Right renal cortex interstitium (tissue), 3 donors: ENCODE data around the gene ENTPD7. TPM values are rescaled to one million over a fixed set of nuclear protein-coding genes. Genes with fewer than 3 reads are reported as not detected.

Source experiments
- DNase-seq, 3 donors: peaks; one replicate each; pipeline ENCODE4 v3.0.0-alpha.2; 2013; ENCODE audit warnings: low read depth in 3 of 3, low spot score in 2 of 3
- polyA plus RNA-seq, 3 donors: library from polyadenylated mRNA; unstranded; fragments of 120-200 nt; gene quantifications; one replicate each; pipeline ENCODE4 v1.2.1, GENCODE V29; 2013; ENCODE audit not compliant: insufficient read length in 3 of 3

Gene ENTPD7
- polyA plus RNA-seq, 3 donors: 19.6 to 21.0 (median 20.6) TPM

- no peak for DNase-seq
Observed at GRCh38 chr10:99647601-99648151, 11.6 kb upstream of the ENTPD7 start.

GRCh38 chr10:99648717-99649116 lies 10.6 kb upstream of the ENTPD7 start:
- no peak for DNase-seq

DNA sequence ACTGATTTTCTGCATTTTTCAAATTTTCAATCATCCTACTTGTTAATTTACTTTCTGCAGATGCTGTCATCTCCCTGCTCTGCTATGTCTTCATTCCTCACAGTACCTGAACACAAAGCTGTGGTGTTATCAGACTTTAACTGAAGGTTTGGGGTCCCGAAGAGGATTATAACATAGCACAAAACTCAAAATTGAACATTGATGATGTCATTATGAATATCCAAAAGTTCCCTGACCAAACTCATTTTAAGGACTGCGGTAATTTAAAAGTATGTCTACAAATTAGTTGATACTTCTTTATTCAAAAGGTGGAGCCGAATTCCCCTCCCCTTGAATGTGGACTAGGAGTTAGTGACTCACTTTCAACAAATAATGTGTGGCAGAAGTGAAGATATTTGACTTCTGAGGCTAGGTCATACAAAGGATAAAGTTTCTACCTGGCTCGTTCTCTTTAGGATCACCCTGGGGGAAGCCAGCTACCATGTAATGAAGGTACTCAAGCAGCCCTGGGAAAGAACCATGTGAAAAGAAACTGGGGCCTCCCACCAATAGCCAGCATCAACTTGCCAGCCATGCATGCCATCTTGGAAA lies 6.4 kb upstream of the ENTPD7 start:
- DNase-seq: no peak

- DNase-seq: no peak
Observed at GRCh38 chr10:99654390-99655175, 4.7 kb upstream of the ENTPD7 start.

DNA sequence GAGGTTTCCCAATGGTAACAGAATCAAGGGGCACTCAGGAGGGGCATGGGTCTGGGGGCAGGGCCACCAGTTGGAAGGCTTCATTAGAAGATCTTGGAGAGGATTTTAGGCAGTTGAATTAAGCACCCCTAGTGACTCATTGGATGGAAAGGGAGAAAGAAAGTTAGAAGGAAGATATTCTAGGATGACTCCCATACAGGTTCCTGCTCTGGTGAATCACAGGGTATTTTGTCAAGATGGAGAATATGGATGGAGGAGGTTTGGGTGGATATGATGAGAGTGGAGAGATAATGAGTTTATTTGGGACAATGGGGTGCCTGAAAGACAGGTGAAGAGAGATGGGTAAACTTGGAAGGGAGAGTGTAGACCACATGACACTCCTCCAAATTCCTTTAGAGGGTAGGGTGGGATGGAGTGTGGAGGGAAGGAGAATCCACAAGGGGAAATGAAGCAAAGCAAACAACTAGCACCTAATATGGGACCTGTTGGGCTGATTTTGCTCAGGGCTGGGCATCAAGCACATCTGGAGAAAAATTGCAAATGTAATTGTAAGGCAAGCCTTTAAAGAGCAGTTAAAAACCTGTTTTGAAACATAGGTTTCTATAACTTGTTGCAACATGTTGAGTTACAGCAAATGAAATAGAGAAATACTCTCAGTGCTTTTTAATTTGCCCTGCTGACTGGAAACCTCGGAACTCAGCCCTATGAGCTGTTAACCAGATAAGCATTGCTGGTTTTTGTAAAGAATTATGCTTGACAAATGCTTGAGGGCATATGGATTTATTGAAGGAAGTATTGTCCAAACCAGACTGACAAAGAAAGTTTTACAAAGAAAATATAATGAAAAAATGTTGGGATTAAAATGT lies 2.9 kb upstream of the ENTPD7 start:
- no peak for DNase-seq

GRCh38 chr10:99658622-99659030 lies 683 bp upstream of the ENTPD7 start:
- DNase-seq: no peak

- DNase-seq: no peak
Observed at GRCh38 chr10:99659868-99660366, 608 bp downstream of the ENTPD7 start.

DNA sequence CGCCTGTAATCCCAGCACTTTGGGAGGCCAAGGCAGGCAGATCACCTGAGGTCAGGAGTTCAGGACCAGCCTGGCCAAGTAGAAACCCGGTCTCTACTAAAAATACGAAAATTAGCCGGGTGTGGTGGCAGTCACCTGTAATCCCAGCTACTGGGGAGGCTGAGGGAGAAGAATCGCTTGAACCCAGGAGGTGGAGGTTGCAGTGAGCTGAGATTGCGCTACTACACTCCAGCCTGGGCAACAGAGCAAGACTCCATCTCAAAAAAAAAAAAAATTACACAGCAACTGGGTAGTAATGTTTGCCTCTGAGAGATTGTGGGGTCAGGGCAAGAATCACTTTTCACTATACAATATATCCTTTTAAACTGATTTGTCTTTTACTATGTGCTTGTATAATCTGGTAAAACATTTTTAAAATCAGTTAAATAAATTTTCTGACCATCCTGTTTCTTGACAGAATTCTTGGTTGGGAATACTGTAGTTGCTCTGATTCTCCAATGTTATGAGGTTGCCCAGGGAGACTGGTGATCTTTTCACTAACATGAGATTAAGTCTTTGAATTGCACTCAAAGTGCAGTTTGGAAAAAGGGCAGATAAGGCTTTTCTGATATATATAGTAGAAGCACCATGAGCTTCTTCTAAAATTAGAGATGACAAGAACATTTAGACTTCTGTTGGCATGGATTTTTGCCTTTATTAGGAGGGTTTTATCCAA lies 1.5 kb downstream of the ENTPD7 start:
- DNase-seq: no peak

- no peak for DNase-seq
Observed at GRCh38 chr10:99661377-99661763, 2.1 kb downstream of the ENTPD7 start.

DNA sequence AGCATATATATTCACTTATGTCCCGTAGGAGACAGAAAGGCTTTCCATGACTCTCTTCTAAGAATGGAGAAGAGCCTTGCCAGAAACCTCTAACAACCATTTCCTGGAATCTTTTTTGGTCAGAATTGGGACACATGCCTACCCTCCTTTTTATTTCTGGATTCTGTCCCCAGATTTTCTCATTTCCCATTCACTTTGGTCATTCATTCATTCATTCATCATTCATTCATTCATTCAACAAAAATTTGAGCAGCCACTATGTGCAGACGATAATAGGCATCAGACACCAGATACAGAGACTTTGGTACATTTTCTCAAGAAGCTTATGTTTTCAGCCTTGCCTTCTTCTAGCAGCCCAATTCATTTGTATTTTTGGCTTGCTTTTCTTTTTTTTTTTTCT lies 6.0 kb downstream of the ENTPD7 start:
- DNase-seq: no peak

- DNase-seq: no peak
Observed at GRCh38 chr10:99667108-99667751, 7.9 kb downstream of the ENTPD7 start.

DNA sequence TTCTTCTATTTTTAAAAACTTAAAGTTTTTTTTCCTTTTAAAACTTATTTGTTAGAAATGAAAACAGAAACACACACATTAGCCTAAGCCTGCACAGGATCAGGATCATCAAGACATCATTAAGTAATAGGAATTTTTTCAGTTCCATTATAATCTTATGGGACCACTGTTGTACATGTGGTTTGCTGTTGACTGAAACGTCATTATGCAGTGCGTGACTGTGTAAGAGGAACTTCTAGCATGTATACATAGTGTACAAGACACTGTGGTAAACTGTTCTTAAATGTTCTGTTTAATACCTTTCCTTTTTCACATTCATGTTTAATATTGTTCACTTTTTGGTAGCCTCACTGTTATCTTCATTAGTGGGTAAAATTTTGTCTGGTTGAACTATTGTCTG lies 12.1 kb downstream of the ENTPD7 start:
- no peak for DNase-seq

DNA sequence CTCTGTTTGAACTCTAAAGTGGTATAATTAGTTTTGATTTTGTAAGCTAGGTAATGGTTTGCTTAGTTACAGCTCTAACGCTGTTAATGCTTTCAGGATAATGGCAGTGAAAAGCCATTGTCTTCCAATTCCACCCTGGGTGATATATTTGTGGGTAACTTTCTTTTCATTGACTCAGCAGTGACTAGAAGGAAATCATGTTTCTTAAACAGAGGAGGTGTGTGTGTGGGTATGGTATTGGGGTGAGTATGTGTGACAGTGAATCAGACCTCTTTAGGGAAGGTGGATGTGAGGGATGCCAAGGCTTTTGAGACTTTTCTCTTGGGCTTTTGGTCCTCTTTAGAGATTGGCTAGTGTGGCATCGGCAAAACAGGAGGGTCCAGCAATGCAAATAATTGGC lies 13.6 kb downstream of the ENTPD7 start:
- DNase-seq: no peak

GRCh38 chr10:99673492-99673891 lies 14.2 kb downstream of the ENTPD7 start:
- DNase-seq: no peak

GRCh38 chr10:99674762-99675161 lies 15.5 kb downstream of the ENTPD7 start:
- no peak for DNase-seq

- no peak for DNase-seq
Observed at GRCh38 chr10:99676426-99676825, 17.1 kb downstream of the ENTPD7 start.

DNA sequence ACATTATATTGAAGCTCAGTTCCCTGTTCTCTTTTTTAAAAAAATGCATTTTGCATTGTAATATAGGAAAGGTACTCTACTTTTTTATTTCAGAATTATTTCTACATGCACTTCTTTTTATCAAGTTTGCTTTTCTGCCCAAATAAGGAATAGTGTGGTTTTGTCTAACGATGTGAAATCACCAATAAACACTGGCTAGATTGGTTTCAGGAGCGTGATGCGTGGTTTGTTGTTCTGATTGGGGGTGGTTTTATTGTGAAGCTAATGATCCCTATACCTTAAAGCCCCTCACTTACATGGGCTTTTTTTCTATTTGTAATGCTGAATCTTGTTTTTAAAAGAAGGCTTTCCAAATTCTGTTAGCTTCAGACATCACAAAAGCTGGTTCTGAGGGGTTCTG lies 17.6 kb downstream of the ENTPD7 start:
- no peak for DNase-seq

GRCh38 chr10:99678921-99679320 lies 19.6 kb downstream of the ENTPD7 start:
- no peak for DNase-seq

GRCh38 chr10:99681553-99681952 lies 22.2 kb downstream of the ENTPD7 start:
- DNase-seq: no peak

- no peak for DNase-seq
Observed at GRCh38 chr10:99682032-99682431, 22.7 kb downstream of the ENTPD7 start.
